ENCODE results near the gene HOXA9. TPM values are rescaled to one million over a fixed set of nuclear protein-coding genes. Genes with fewer than 3 reads are reported as not detected.
A peak's percentile ranks its signal among the peaks of the same experiment; 100 is the strongest.

HOXA9 gene
- total RNA-seq, 1 donor from 2014 or later, result 46.5 TPM

- H3K36me3 ChIP-seq (ENCODE audit: control insufficient read depth, insufficient read depth, low read length), result peaks cover 3% of the 10 kb centered on the region
- DNase-seq (ENCODE audit: low read depth), result no peak
- peaks cover 2% of the 10 kb centered on the region for H3K27me3 ChIP-seq (ENCODE audit: control insufficient read depth, insufficient read depth, low read length)
- no peak for TF ChIP-seq CTCF (IDR thresholded peaks at IDR 0.05; ENCODE audit: insufficient read depth, low read length, poor library complexity, severe bottlenecking)
- peak overlapping the region; percentile 72 for H3K4me3 ChIP-seq (ENCODE audit: low read depth, low read length)
Observed at GRCh38 chr7:27139334-27140125, 25.8 kb downstream of the HOXA9 start.

GRCh38 chr7:27138985-27139333, 26.4 kb downstream of the HOXA9 start:
- peaks cover 1% of the 10 kb centered on the region for H3K36me3 ChIP-seq (ENCODE audit: control insufficient read depth, insufficient read depth, low read length)
- no peak for DNase-seq (ENCODE audit: low read depth)
- peaks cover 2% of the 10 kb centered on the region for H3K27me3 ChIP-seq (ENCODE audit: control insufficient read depth, insufficient read depth, low read length)
- H3K4me3 ChIP-seq (ENCODE audit: low read depth, low read length), result peak overlapping the region; percentile 72
- no peak for TF ChIP-seq CTCF (IDR thresholded peaks at IDR 0.05; ENCODE audit: insufficient read depth, low read length, poor library complexity, severe bottlenecking)

GRCh38 chr7:27138472-27138871, 26.9 kb downstream of the HOXA9 start:
- Histone ChIP-seq H3K27me3 (ENCODE audit: control insufficient read depth, insufficient read depth, low read length) (peaks cover 2% of the 10 kb centered on the region), H3K36me3 (ENCODE audit: control insufficient read depth, insufficient read depth, low read length) (peaks cover 1% of the 10 kb centered on the region), H3K4me3 (ENCODE audit: low read depth, low read length) (peak overlapping the region; percentile 72)
- TF ChIP-seq CTCF (IDR thresholded peaks at IDR 0.05; ENCODE audit: insufficient read depth, low read length, poor library complexity, severe bottlenecking), result no peak
- no peak for DNase-seq (ENCODE audit: low read depth)

GRCh38 chr7:27137640-27138315, 27.6 kb downstream of the HOXA9 start:
- DNase-seq (ENCODE audit: low read depth), result no peak
- no peaks in the 10 kb centered on the region for H3K27me3 ChIP-seq (ENCODE audit: control insufficient read depth, insufficient read depth, low read length)
- H3K36me3 ChIP-seq (ENCODE audit: control insufficient read depth, insufficient read depth, low read length), result no peaks in the 10 kb centered on the region
- no peak for TF ChIP-seq CTCF (IDR thresholded peaks at IDR 0.05; ENCODE audit: insufficient read depth, low read length, poor library complexity, severe bottlenecking)
- H3K4me3 ChIP-seq (ENCODE audit: low read depth, low read length), result no peak overlapping the region

- H3K36me3 ChIP-seq (ENCODE audit: control insufficient read depth, insufficient read depth, low read length), result no peaks in the 10 kb centered on the region
Observed at GRCh38 chr7:27134392-27134791, 30.9 kb downstream of the HOXA9 start.

More at GRCh38 chr7:27134392-27134791, 30.9 kb downstream of the HOXA9 start:
- DNase-seq (ENCODE audit: low read depth), result peak; percentile 80
- no peak for TF ChIP-seq CTCF (IDR thresholded peaks at IDR 0.05; ENCODE audit: insufficient read depth, low read length, poor library complexity, severe bottlenecking)
- Histone ChIP-seq H3K4me3 (ENCODE audit: low read depth, low read length) (no peak overlapping the region), H3K27me3 (ENCODE audit: control insufficient read depth, insufficient read depth, low read length) (no peaks in the 10 kb centered on the region)

All from kidney epithelial cell (primary cell).